ENCODE data around the gene RAN.

Gene RAN

GRCh38 chr12:130838284-130838950 lies 33.4 kb upstream of the RAN start:
- H2BK12ac ChIP-seq (ENCODE audit: low read length in 2 of 2) = peak overlapping the region in 1 of 2 experiments; percentile 39
- peak overlapping the region; percentile 81 to 96 for H3K18ac ChIP-seq (ENCODE audit: low read depth in 1 of 2, low read length in 2 of 2)
- peak overlapping the region; percentile 92 for H2AFZ ChIP-seq (ENCODE audit: low read depth, low read length)
- H3K23ac ChIP-seq (ENCODE audit: low read length in 2 of 2) = no peak overlapping the region
- peak; percentile 38 for DNase-seq
- 4% methylated on average over 24 of the region's 38 CpGs for WGBS
- no peak overlapping the region for H4K91ac ChIP-seq (ENCODE audit: low read length)
- peaks cover 0 to 4% of the 10 kb centered on the region in 2 experiments for H3K36me3 ChIP-seq (ENCODE audit: control insufficient read depth in 1 of 2, insufficient read depth in 2 of 2, low read depth in 1 of 2, low read length in 2 of 2)
- H4K8ac ChIP-seq (ENCODE audit: low read length) = peak overlapping the region; percentile 61
- peak overlapping the region; percentile 12 for H2BK5ac ChIP-seq (ENCODE audit: low read depth, low read length, poor library complexity, severe bottlenecking)
- H3K27me3 ChIP-seq (ENCODE audit: control insufficient read depth in 1 of 2, insufficient read depth in 1 of 2, low read length in 2 of 2) = no peaks in the 10 kb centered on the region
- no peak overlapping the region for H2AK5ac ChIP-seq (ENCODE audit: low read length, severe bottlenecking)
- peak overlapping the region; percentile 93 for H3K4me2 ChIP-seq (ENCODE audit: low read length, poor library complexity, severe bottlenecking)
- H3K14ac ChIP-seq (ENCODE audit: low read length in 2 of 2) = peak overlapping the region in 1 of 2 experiments; percentile 95
- H3K4me1 ChIP-seq (ENCODE audit: control insufficient read depth, insufficient read depth, low read depth, low read length) = peaks cover 16% of the 10 kb centered on the region
- H3K4me3 ChIP-seq (ENCODE audit: insufficient read depth in 1 of 2, low read depth in 1 of 2, low read length in 2 of 2) = peak overlapping the region; percentile 91 to 94
- H3K9ac ChIP-seq (ENCODE audit: low read length) = peak overlapping the region; percentile 91
- H3K27ac ChIP-seq (ENCODE audit: low read length, poor library complexity, severe bottlenecking) = no peak overlapping the region
- H3K79me1 ChIP-seq (replicated peaks; ENCODE audit: low read length, poor library complexity, severe bottlenecking) = peaks cover 18% of the 10 kb centered on the region
- H3K4ac ChIP-seq (ENCODE audit: low read depth in 1 of 2, low read length in 2 of 2) = peak overlapping the region in 1 of 2 experiments; percentile 89
- H2BK15ac ChIP-seq (ENCODE audit: low read depth, poor library complexity, severe bottlenecking) = no peak overlapping the region
- peak overlapping the region; percentile 95 for H2BK120ac ChIP-seq (ENCODE audit: low read depth, low read length)
- H3K9me3 ChIP-seq (ENCODE audit: control insufficient read depth, low read length) = no peaks in the 10 kb centered on the region

GRCh38 chr12:130838951-130839769 lies 32.7 kb upstream of the RAN start, which contains the start of gene STX2:
Gene STX2 (minus strand): TSS chr12:130839250. CDS start chr12:130839099, 151 bp downstream.
- peaks cover 14% of the 10 kb centered on the region for H3K79me1 ChIP-seq (replicated peaks; ENCODE audit: low read length, poor library complexity, severe bottlenecking)
- H2BK15ac ChIP-seq (ENCODE audit: low read depth, poor library complexity, severe bottlenecking) = peak within 1 kb of the TSS; percentile 94
- H3K9ac ChIP-seq (ENCODE audit: low read length) = peak within 1 kb of the TSS; percentile 91
- peak within 1 kb of the TSS; percentile 81 to 96 for H3K18ac ChIP-seq (ENCODE audit: low read depth in 1 of 2, low read length in 2 of 2)
- H2AFZ ChIP-seq (ENCODE audit: low read depth, low read length) = peak within 1 kb of the TSS; percentile 92
- no peak within 1 kb of the TSS for H3K27ac ChIP-seq (ENCODE audit: low read length, poor library complexity, severe bottlenecking)
- no peaks in the 10 kb centered on the region for H3K27me3 ChIP-seq (ENCODE audit: control insufficient read depth in 1 of 2, insufficient read depth in 1 of 2, low read length in 2 of 2)
- peak within 1 kb of the TSS; percentile 91 to 94 for H3K4me3 ChIP-seq (ENCODE audit: insufficient read depth in 1 of 2, low read depth in 1 of 2, low read length in 2 of 2)
- 2% methylated on average over 69 of the region's 79 CpGs for WGBS
- peak; percentile 84 for DNase-seq
- peak within 1 kb of the TSS; percentile 95 for H2BK120ac ChIP-seq (ENCODE audit: low read depth, low read length)
- H3K4ac ChIP-seq (ENCODE audit: low read depth in 1 of 2, low read length in 2 of 2) = peak within 1 kb of the TSS in 1 of 2 experiments; percentile 89
- H2AK5ac ChIP-seq (ENCODE audit: low read length, severe bottlenecking) = no peak within 1 kb of the TSS
- peak within 1 kb of the TSS; percentile 61 for H4K8ac ChIP-seq (ENCODE audit: low read length)
- no peaks in the 10 kb centered on the region for H3K9me3 ChIP-seq (ENCODE audit: control insufficient read depth, low read length)
- peaks cover 16% of the 10 kb centered on the region for H3K4me1 ChIP-seq (ENCODE audit: control insufficient read depth, insufficient read depth, low read depth, low read length)
- peak within 1 kb of the TSS in 1 of 2 experiments; percentile 39 for H2BK12ac ChIP-seq (ENCODE audit: low read length in 2 of 2)
- peak within 1 kb of the TSS in 1 of 2 experiments; percentile 95 for H3K14ac ChIP-seq (ENCODE audit: low read length in 2 of 2)
- no peak within 1 kb of the TSS for H3K23ac ChIP-seq (ENCODE audit: low read length in 2 of 2)
- no peak within 1 kb of the TSS for H4K91ac ChIP-seq (ENCODE audit: low read length)
- H2BK5ac ChIP-seq (ENCODE audit: low read depth, low read length, poor library complexity, severe bottlenecking) = peak within 1 kb of the TSS; percentile 94
- H3K4me2 ChIP-seq (ENCODE audit: low read length, poor library complexity, severe bottlenecking) = peak within 1 kb of the TSS; percentile 93
- H3K36me3 ChIP-seq (ENCODE audit: control insufficient read depth in 1 of 2, insufficient read depth in 2 of 2, low read depth in 1 of 2, low read length in 2 of 2) = no peaks in the 10 kb centered on the region

GRCh38 chr12:130839770-130840404 lies 32.0 kb upstream of the RAN start:
- Histone ChIP-seq H4K8ac (ENCODE audit: low read length) (peak overlapping the region; percentile 59), H3K27ac (ENCODE audit: low read length, poor library complexity, severe bottlenecking) (no peak overlapping the region), H2AFZ (ENCODE audit: low read depth, low read length) (peak overlapping the region; percentile 6), H4K91ac (ENCODE audit: low read length) (no peak overlapping the region), H3K18ac (ENCODE audit: low read depth in 1 of 2, low read length in 2 of 2) (no peak overlapping the region), H3K27me3 (ENCODE audit: control insufficient read depth in 1 of 2, insufficient read depth in 1 of 2, low read length in 2 of 2) (no peaks in the 10 kb centered on the region), H3K23ac (ENCODE audit: low read length in 2 of 2) (no peak overlapping the region), H3K4me2 (ENCODE audit: low read length, poor library complexity, severe bottlenecking) (peak overlapping the region; percentile 86), H3K4me3 (ENCODE audit: insufficient read depth in 1 of 2, low read depth in 1 of 2, low read length in 2 of 2) (peak overlapping the region in 1 of 2 experiments; percentile 80), H3K9ac (ENCODE audit: low read length) (peak overlapping the region; percentile 70), H2BK15ac (ENCODE audit: low read depth, poor library complexity, severe bottlenecking) (no peak overlapping the region), H2BK5ac (ENCODE audit: low read depth, low read length, poor library complexity, severe bottlenecking) (no peak overlapping the region), H2BK120ac (ENCODE audit: low read depth, low read length) (no peak overlapping the region), H3K14ac (ENCODE audit: low read length in 2 of 2) (no peak overlapping the region), H3K79me1 (replicated peaks; ENCODE audit: low read length, poor library complexity, severe bottlenecking) (peaks cover 11% of the 10 kb centered on the region), H3K4me1 (ENCODE audit: control insufficient read depth, insufficient read depth, low read depth, low read length) (peaks cover 16% of the 10 kb centered on the region), H3K4ac (ENCODE audit: low read depth in 1 of 2, low read length in 2 of 2) (no peak overlapping the region), H2AK5ac (ENCODE audit: low read length, severe bottlenecking) (no peak overlapping the region), H3K36me3 (ENCODE audit: control insufficient read depth in 1 of 2, insufficient read depth in 2 of 2, low read depth in 1 of 2, low read length in 2 of 2) (no peaks in the 10 kb centered on the region), H2BK12ac (ENCODE audit: low read length in 2 of 2) (no peak overlapping the region), H3K9me3 (ENCODE audit: control insufficient read depth, low read length) (no peaks in the 10 kb centered on the region)
- WGBS = 79% methylated on average over 8 of the region's 11 CpGs
- DNase-seq = no peak

GRCh38 chr12:130846369-130846768 lies 25.5 kb upstream of the RAN start:
- no peak overlapping the region for H2AFZ ChIP-seq (ENCODE audit: low read depth, low read length)
- H4K91ac ChIP-seq (ENCODE audit: low read length) = no peak overlapping the region
- no peaks in the 10 kb centered on the region for H3K79me1 ChIP-seq (replicated peaks; ENCODE audit: low read length, poor library complexity, severe bottlenecking)
- H3K18ac ChIP-seq (ENCODE audit: low read depth in 1 of 2, low read length in 2 of 2) = no peak overlapping the region
- H4K8ac ChIP-seq (ENCODE audit: low read length) = no peak overlapping the region
- no peaks in the 10 kb centered on the region for H3K9me3 ChIP-seq (ENCODE audit: control insufficient read depth, low read length)
- H3K4me1 ChIP-seq (ENCODE audit: control insufficient read depth, insufficient read depth, low read depth, low read length) = no peaks in the 10 kb centered on the region
- H3K23ac ChIP-seq (ENCODE audit: low read length in 2 of 2) = no peak overlapping the region
- no peak overlapping the region for H2BK12ac ChIP-seq (ENCODE audit: low read length in 2 of 2)
- no peak overlapping the region for H2BK120ac ChIP-seq (ENCODE audit: low read depth, low read length)
- no peak overlapping the region for H3K14ac ChIP-seq (ENCODE audit: low read length in 2 of 2)
- H2BK5ac ChIP-seq (ENCODE audit: low read depth, low read length, poor library complexity, severe bottlenecking) = no peak overlapping the region
- no peak overlapping the region for H3K9ac ChIP-seq (ENCODE audit: low read length)
- no peak overlapping the region for H3K4ac ChIP-seq (ENCODE audit: low read depth in 1 of 2, low read length in 2 of 2)
- DNase-seq = no peak
- H3K27me3 ChIP-seq (ENCODE audit: control insufficient read depth in 1 of 2, insufficient read depth in 1 of 2, low read length in 2 of 2) = no peaks in the 10 kb centered on the region
- no peak overlapping the region for H2AK5ac ChIP-seq (ENCODE audit: low read length, severe bottlenecking)
- H2BK15ac ChIP-seq (ENCODE audit: low read depth, poor library complexity, severe bottlenecking) = no peak overlapping the region
- H3K4me2 ChIP-seq (ENCODE audit: low read length, poor library complexity, severe bottlenecking) = no peak overlapping the region
- no peaks in the 10 kb centered on the region for H3K36me3 ChIP-seq (ENCODE audit: control insufficient read depth in 1 of 2, insufficient read depth in 2 of 2, low read depth in 1 of 2, low read length in 2 of 2)
- H3K27ac ChIP-seq (ENCODE audit: low read length, poor library complexity, severe bottlenecking) = no peak overlapping the region
- H3K4me3 ChIP-seq (ENCODE audit: insufficient read depth in 1 of 2, low read depth in 1 of 2, low read length in 2 of 2) = no peak overlapping the region
